Loucy (cell line): ENCODE data around the gene CADM1.

ENCODE experiments used
- H2AFZ ChIP-seq: fragments of 200-600 bp; sonication (generic); 2 replicates; pipeline ENCODE4 v1.6.0; 2016; ENCODE audit warnings: antibody characterized with exemption, mild to moderate bottlenecking, low read length, moderate library complexity
- H3F3A ChIP-seq: fragments of 200-600 bp; 2 replicates; pipeline ENCODE4 v1.6.0; 2016; ENCODE audit warnings: antibody characterized with exemption, low read depth, mild to moderate bottlenecking
- H3K27me3 ChIP-seq: fragments of 200-600 bp; sonication (generic); 2 replicates; pipeline ENCODE4 v1.6.1; 2014; ENCODE audit warnings: low read length, mild to moderate bottlenecking; ENCODE audit not compliant: insufficient read depth, poor library complexity, severe bottlenecking
- H3K36me3 ChIP-seq: fragments of 200-600 bp; sonication (generic); 2 replicates; pipeline ENCODE4 v1.6.1; 2016; ENCODE audit warnings: low read length; ENCODE audit not compliant: insufficient read depth
- H3K4me1 ChIP-seq: fragments of 200-600 bp; sonication (generic); 2 replicates; pipeline ENCODE4 v1.5.1; 2014; ENCODE audit warnings: low read length, mild to moderate bottlenecking; ENCODE audit not compliant: insufficient read depth, poor library complexity, severe bottlenecking
- H3K4me2 ChIP-seq: fragments of 200-600 bp; sonication (generic); 2 replicates; pipeline ENCODE4 v1.6.0; 2014; ENCODE audit warnings: antibody characterized with exemption, low read length, low read depth, mild to moderate bottlenecking; ENCODE audit not compliant: poor library complexity, severe bottlenecking
- H3K4me3 ChIP-seq: fragments of 200-600 bp; sonication (generic); 2 replicates; pipeline ENCODE4 v1.5.1; 2014; ENCODE audit warnings: low read length, mild to moderate bottlenecking, mixed read lengths; ENCODE audit not compliant: poor library complexity, severe bottlenecking
- H3K79me2 ChIP-seq: fragments of 200-600 bp; sonication (generic); 2 replicates; pipeline ENCODE4 v1.6.1; 2014; ENCODE audit warnings: low read length; ENCODE audit not compliant: insufficient read depth
- H3K9ac ChIP-seq: fragments of 200-600 bp; sonication (generic); 2 replicates; pipeline ENCODE4 v1.6.0; 2014; ENCODE audit warnings: mild to moderate bottlenecking, low read depth, low read length, moderate library complexity; ENCODE audit not compliant: poor library complexity, severe bottlenecking
- H3K9me2 ChIP-seq: fragments of 200-600 bp; sonication (generic); replicated peaks from 2 replicates; pipeline ENCODE4 v1.6.1; 2016; ENCODE audit warnings: low read depth, low read length, mixed read lengths
- H3K9me3 ChIP-seq: fragments of 200-600 bp; sonication (generic); 2 replicates; pipeline ENCODE4 v1.6.1; 2014; ENCODE audit warnings: mild to moderate bottlenecking, antibody characterized with exemption, low read length, low read depth; ENCODE audit not compliant: insufficient read depth
- H4K20me1 ChIP-seq: fragments of 200-600 bp; sonication (generic); 2 replicates; pipeline ENCODE4 v1.6.0; 2014; ENCODE audit warnings: antibody characterized with exemption, low read length, mild to moderate bottlenecking; ENCODE audit not compliant: insufficient read depth, poor library complexity, severe bottlenecking
- EZH2phosphoT487 ChIP-seq: fragments of 200-600 bp; IDR thresholded peaks from 2 replicates; pipeline ENCODE4 v1.6.1; 2018; ENCODE audit warnings: antibody characterized with exemption, mild to moderate bottlenecking, moderate library complexity, borderline replicate concordance
- TF ChIP-seq, protein P1 (sequence below): fragments of 200-600 bp; sonication (generic); conservative IDR thresholded peaks from 2 replicates; pipeline ENCODE4 v1.5.1; 2014; ENCODE audit warnings: mild to moderate bottlenecking, antibody characterized with exemption, low read length

Gene CADM1

DNA sequence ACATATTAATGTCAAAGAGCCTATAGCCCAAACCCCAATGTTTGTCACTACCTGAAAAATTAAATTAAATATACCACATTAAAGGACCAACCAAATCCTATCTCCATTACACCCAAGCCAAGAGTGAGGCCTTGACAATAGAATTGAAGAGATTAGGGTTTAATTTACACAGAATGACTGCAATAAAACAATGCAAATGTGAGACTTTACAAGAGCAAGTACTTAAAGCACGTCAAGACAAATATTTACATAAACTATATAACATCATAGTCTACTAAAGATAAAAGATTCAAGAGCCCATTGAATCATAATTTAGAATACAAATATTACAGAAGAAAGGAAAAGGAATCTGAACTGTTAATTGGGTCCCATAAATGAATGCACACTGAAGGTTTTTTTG, 85.6 kb downstream of the CADM1 start:
- Histone ChIP-seq H3F3A (no peaks in the 10 kb centered on the region), H3K4me2 (no peak overlapping the region), H3K4me3 (no peak overlapping the region), H3K9me2 (no peaks in the 10 kb centered on the region), H2AFZ (no peak overlapping the region), H3K4me1 (no peaks in the 10 kb centered on the region), H3K9ac (no peak overlapping the region), H3K36me3 (no peaks in the 10 kb centered on the region), H4K20me1 (no peaks in the 10 kb centered on the region), H3K27me3 (no peaks in the 10 kb centered on the region), H3K79me2 (no peaks in the 10 kb centered on the region), H3K9me3 (no peaks in the 10 kb centered on the region)
- TF ChIP-seq, protein P1, sequence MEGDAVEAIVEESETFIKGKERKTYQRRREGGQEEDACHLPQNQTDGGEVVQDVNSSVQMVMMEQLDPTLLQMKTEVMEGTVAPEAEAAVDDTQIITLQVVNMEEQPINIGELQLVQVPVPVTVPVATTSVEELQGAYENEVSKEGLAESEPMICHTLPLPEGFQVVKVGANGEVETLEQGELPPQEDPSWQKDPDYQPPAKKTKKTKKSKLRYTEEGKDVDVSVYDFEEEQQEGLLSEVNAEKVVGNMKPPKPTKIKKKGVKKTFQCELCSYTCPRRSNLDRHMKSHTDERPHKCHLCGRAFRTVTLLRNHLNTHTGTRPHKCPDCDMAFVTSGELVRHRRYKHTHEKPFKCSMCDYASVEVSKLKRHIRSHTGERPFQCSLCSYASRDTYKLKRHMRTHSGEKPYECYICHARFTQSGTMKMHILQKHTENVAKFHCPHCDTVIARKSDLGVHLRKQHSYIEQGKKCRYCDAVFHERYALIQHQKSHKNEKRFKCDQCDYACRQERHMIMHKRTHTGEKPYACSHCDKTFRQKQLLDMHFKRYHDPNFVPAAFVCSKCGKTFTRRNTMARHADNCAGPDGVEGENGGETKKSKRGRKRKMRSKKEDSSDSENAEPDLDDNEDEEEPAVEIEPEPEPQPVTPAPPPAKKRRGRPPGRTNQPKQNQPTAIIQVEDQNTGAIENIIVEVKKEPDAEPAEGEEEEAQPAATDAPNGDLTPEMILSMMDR = no peak
- TF ChIP-seq EZH2phosphoT487 = no peak

DNA sequence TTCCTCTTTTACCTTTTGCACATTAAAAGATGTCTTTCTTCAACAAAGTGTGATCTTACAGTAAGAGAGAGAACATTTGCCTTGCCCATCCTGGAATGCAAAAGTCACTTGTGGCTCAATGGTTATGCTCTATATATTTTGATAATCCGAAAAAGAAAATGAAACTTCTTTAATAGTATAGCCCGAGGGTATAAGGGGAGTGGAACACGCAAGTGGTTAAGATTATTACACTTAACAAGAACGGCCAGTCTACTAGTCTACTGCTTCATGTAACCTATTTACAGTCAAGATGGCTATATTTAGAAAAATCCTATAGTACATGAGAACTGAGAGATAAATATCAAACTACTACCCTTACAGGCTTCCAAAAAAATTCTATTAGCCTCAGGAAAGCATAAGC, 86.1 kb downstream of the CADM1 start:
- Histone ChIP-seq H3K9me3 (no peaks in the 10 kb centered on the region), H3K79me2 (no peaks in the 10 kb centered on the region), H2AFZ (no peak overlapping the region), H3K4me2 (no peak overlapping the region), H3K4me3 (no peak overlapping the region), H3K9ac (no peak overlapping the region), H3K9me2 (no peaks in the 10 kb centered on the region), H3K27me3 (no peaks in the 10 kb centered on the region), H3K4me1 (no peaks in the 10 kb centered on the region), H3F3A (no peaks in the 10 kb centered on the region), H4K20me1 (no peaks in the 10 kb centered on the region), H3K36me3 (no peaks in the 10 kb centered on the region)
- no peak for TF ChIP-seq EZH2phosphoT487
- TF ChIP-seq, protein P1 = no peak

DNA sequence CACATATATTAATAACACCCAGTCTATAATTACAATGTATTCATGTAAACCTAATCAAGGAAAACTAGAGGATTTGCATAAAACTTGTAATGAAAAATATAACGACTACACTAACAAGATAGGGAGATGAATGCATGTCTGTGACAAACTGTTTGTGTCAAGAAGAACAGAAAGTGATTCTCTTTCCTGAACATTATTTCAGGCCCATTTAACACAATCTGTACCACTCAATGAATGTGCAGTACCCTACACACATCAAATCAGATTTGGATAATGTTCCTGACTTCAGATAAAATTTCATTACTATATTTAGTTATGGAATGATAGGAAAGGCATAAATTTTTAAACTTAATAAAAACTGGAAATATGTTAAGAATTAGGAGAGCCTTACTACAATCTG, 93.1 kb downstream of the CADM1 start:
- TF ChIP-seq, protein P1 = no peak
- no peak for TF ChIP-seq EZH2phosphoT487

More for the DNA sequence above, 93.1 kb downstream of the CADM1 start:
- 0 out of 2 replicates have a peak, but pooled peaks cover 3% of the 10 kb centered on the region for H3K9me2 ChIP-seq
- H3F3A ChIP-seq = no peaks in the 10 kb centered on the region
- no peaks in the 10 kb centered on the region for H3K27me3 ChIP-seq
- H4K20me1 ChIP-seq = no peaks in the 10 kb centered on the region
- H3K4me1 ChIP-seq = no peaks in the 10 kb centered on the region
- H3K36me3 ChIP-seq = no peaks in the 10 kb centered on the region
- no peak overlapping the region for H3K4me2 ChIP-seq
- H2AFZ ChIP-seq = no peak overlapping the region
- H3K79me2 ChIP-seq = no peaks in the 10 kb centered on the region
- no peak overlapping the region for H3K4me3 ChIP-seq
- H3K9me3 ChIP-seq = no peaks in the 10 kb centered on the region
- H3K9ac ChIP-seq = no peak overlapping the region
